ENCODE results near the gene PRR9.
"Not testable (repeated sequence)": the region's sequence is repeated elsewhere in the genome, so short reads cannot be mapped to it uniquely, and the experiment has no call there.

Gene PRR9

DNA sequence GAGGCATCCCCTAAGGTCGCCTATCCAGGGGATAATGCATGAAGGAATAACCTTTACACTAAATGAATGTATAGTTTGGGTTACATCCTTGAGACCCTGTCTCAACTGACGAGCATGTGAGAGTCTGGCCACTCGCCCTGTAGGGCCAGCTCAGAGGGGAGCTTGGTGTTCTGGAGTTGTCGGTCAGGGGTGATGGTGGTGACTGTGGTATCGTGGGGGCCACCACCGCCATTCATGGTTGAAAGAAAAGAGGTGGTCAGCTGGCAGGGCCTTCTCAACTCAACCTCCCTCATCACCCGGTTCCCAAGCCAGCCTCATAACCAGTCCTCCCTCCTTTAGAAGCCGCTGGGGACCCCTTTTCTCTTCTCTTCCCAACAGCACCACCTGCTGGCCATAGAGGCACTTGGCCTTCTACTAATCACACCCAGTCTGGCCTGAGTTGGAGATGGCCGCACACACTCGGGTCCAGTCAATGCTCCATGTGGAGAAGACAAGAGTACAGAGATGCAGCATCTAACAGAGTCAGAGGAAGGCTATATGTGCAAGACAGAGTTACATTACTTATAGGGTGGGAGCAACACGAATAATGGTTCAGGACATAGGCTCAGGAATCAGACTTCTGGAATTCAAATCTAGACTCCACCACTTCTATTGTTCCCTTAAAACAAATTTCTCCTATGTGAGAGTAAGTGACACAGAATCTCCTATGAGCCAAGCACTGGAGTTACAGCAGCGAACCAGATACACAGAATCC is 11.9 kb downstream of the PRR9 start:
- not testable (repeated sequence) for DNase-seq (ENCODE audit: low read depth in 1 of 2, low spot score in 1 of 2)

GRCh38 chr1:153231363-153231762 is 14.0 kb downstream of the PRR9 start:
- DNase-seq (ENCODE audit: low read depth in 1 of 2, low spot score in 1 of 2) = no peak

- no peak for DNase-seq (ENCODE audit: low read depth in 1 of 2, low spot score in 1 of 2)
Measured at GRCh38 chr1:153231785-153232184, 14.4 kb downstream of the PRR9 start.

GRCh38 chr1:153232553-153232952 is 15.2 kb downstream of the PRR9 start:
- DNase-seq (ENCODE audit: low read depth in 1 of 2, low spot score in 1 of 2) = no peak

- no peak for DNase-seq (ENCODE audit: low read depth in 1 of 2, low spot score in 1 of 2)
Measured at GRCh38 chr1:153233448-153233847, 16.1 kb downstream of the PRR9 start.

- DNase-seq (ENCODE audit: low read depth in 1 of 2, low spot score in 1 of 2) = no peak
Measured at GRCh38 chr1:153238527-153238926, 21.1 kb downstream of the PRR9 start.

- no peak for DNase-seq (ENCODE audit: low read depth in 1 of 2, low spot score in 1 of 2)
Measured at GRCh38 chr1:153242160-153242559, 24.8 kb downstream of the PRR9 start.

- DNase-seq (ENCODE audit: low read depth in 1 of 2, low spot score in 1 of 2) = no peak
Measured at GRCh38 chr1:153245466-153245865, 28.1 kb downstream of the PRR9 start.

GRCh38 chr1:153246018-153246417 is 28.6 kb downstream of the PRR9 start:
- DNase-seq (ENCODE audit: low read depth in 1 of 2, low spot score in 1 of 2) = no peak

DNA sequence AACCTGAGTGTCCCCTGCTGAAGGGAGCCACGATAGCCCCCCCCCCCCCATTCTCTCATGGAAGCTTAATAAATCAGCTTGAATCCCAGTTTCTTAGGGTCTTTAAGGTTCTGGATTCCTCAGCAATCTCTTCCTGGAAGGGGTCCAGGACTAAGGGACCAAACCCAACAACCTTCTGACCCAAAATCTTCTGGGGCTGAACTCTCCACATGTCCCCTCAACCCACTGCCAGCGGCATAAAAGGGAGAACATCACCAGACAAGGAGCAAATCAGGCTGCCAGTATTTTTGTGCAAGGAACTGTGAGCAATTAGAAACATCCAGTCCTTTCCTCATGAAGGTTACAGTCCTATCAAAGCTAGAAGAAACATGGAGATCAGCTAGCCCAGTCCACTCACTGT is 29.4 kb downstream of the PRR9 start:
- no peak for DNase-seq (ENCODE audit: low read depth in 1 of 2, low spot score in 1 of 2)

DNA sequence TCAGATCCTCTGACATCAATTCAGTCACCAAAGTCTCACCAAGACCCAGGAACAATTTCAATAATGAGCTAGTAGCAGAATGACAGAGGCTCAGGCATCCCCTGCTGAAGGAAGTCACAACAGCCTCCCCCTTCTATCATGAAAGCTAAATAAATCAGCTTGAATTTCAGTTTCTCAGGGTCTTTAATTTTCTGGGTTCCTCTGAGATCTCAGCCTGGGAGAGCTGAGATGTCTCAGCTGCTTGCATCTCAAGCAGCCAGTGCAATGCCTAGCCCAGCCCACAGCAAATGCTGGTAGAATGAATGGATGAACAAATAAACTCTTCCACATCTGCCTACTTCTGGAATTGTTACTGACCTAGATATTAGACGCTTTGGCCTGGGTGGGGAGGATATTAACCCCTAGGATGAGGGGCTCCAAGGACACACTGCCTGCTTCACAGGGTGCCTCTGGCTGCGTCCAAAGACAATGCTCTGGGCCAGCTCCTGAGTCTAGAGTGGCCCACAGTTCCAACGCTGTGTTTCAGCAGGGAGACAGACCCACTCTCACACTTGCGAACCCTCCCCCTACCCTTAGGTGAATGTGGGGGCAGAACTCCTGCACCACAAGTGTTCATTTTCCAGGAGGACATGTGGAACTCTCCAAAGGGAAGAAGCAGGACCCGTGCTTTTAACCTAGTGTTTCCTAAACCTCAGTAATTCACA is 30.9 kb downstream of the PRR9 start:
- DNase-seq (ENCODE audit: low read depth in 1 of 2, low spot score in 1 of 2) = no peak

GRCh38 chr1:153250166-153250565 is 32.8 kb downstream of the PRR9 start:
- no peak for DNase-seq (ENCODE audit: low read depth in 1 of 2, low spot score in 1 of 2)

GRCh38 chr1:153251087-153251486 is 33.7 kb downstream of the PRR9 start:
- no peak for DNase-seq (ENCODE audit: low read depth in 1 of 2, low spot score in 1 of 2)

GRCh38 chr1:153251562-153251961 is 34.2 kb downstream of the PRR9 start:
- DNase-seq (ENCODE audit: low read depth in 1 of 2, low spot score in 1 of 2) = no peak

- DNase-seq (ENCODE audit: low read depth in 1 of 2, low spot score in 1 of 2) = no peak
Measured at GRCh38 chr1:153251988-153252387, 34.6 kb downstream of the PRR9 start.

- no peak for DNase-seq (ENCODE audit: low read depth in 1 of 2, low spot score in 1 of 2)
Measured at GRCh38 chr1:153253076-153253475, 35.7 kb downstream of the PRR9 start.

- DNase-seq (ENCODE audit: low read depth in 1 of 2, low spot score in 1 of 2) = no peak
Measured at GRCh38 chr1:153253693-153254092, 36.3 kb downstream of the PRR9 start.

- DNase-seq (ENCODE audit: low read depth in 1 of 2, low spot score in 1 of 2) = no peak
Measured at GRCh38 chr1:153259387-153259786, 42.0 kb downstream of the PRR9 start, which contains the start of gene LORICRIN. Gene LORICRIN (plus strand): TSS chr1:153259687. CDS start chr1:153260950, 1,263 bp downstream.

- no peak for DNase-seq (ENCODE audit: low read depth in 1 of 2, low spot score in 1 of 2)
Measured at GRCh38 chr1:153260585-153261280, 43.3 kb downstream of the PRR9 start.

GRCh38 chr1:153261281-153262069 is 44.1 kb downstream of the PRR9 start:
- DNase-seq (ENCODE audit: low read depth in 1 of 2, low spot score in 1 of 2) = peak in 1 of 2 donors; percentile 4

DNA sequence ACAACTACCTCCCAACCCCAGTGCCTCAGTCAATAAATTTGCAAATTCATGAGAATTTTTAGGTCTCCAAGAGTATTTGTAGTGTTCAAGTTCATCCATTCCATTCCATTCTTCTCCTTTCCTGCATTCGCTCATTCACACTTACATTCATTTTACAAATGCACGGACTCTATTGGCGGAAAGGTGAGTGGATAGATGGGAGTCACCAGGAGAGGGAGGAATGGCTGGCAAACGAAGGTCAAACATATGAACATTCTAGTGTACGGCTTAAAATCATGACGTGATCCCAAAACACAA is 44.6 kb downstream of the PRR9 start:
- no peak for DNase-seq (ENCODE audit: low read depth in 1 of 2, low spot score in 1 of 2)

Data from stimulated activated CD4-positive, alpha-beta T cell treated with anti-CD3 and anti-CD28 coated beads, Interleukin-15, amount 100 ng/mL, for 1 hour (primary cell).